Panc1 (cell line): ENCODE results near the gene ANKRD18A.

Experiments used
- CTCF ChIP-seq: fragments of 450-650 bp; IDR thresholded peaks from 2 replicates; pipeline ENCODE4 v1.5.1; 2017; ENCODE audit warnings: mild to moderate bottlenecking
- POLR2AphosphoS5 ChIP-seq: IDR thresholded peaks from 2 replicates; pipeline ENCODE4 v1.6.1; 2012; ENCODE audit warnings: mild to moderate bottlenecking, low read depth, low read length, moderate library complexity

GRCh38 chr9:38649731-38650363, 29.5 kb upstream of the ANKRD18A start:
- TF ChIP-seq CTCF: no peak
- no peak for TF ChIP-seq POLR2AphosphoS5
